Measurements from ENCODE around the gene ACACB. TPM values are rescaled to one million over a fixed set of nuclear protein-coding genes. Genes with fewer than 3 reads are reported as not detected.

Gene ACACB
- total RNA-seq, 1 donor from 2014 or later, result 15.4 TPM

GRCh38 chr12:109246221-109246620 is 129.8 kb downstream of the ACACB start:
- no peak overlapping the region for H3K27ac Mint-ChIP-seq
- H3K4me1 Mint-ChIP-seq, result peaks cover 10% of the 10 kb centered on the region
- H3K36me3 Mint-ChIP-seq, result peaks cover 20% of the 10 kb centered on the region
- H3K27me3 Mint-ChIP-seq (ENCODE audit: low read depth), result no peaks in the 10 kb centered on the region
- H3K9me3 Mint-ChIP-seq, result no peaks in the 10 kb centered on the region
- DNase-seq (ENCODE audit: low spot score in 2 of 2, unreplicated experiment in 2 of 2), result no peak
- no peak overlapping the region for H3K4me3 Mint-ChIP-seq
- no peak for TF ChIP-seq CTCF (IDR thresholded peaks at IDR 0.05; ENCODE audit: unreplicated experiment)

- no peak overlapping the region for H3K4me3 Mint-ChIP-seq
- TF ChIP-seq CTCF (IDR thresholded peaks at IDR 0.05; ENCODE audit: unreplicated experiment), result no peak
- no peak overlapping the region for H3K27ac Mint-ChIP-seq
- no peaks in the 10 kb centered on the region for H3K9me3 Mint-ChIP-seq
- H3K36me3 Mint-ChIP-seq, result peaks cover 17% of the 10 kb centered on the region
- DNase-seq (ENCODE audit: low spot score in 2 of 2, unreplicated experiment in 2 of 2), result no peak
- H3K4me1 Mint-ChIP-seq, result peaks cover 13% of the 10 kb centered on the region
- H3K27me3 Mint-ChIP-seq (ENCODE audit: low read depth), result no peaks in the 10 kb centered on the region
These were observed 131.7 kb downstream of the ACACB start for GRCh38 chr12:109247831-109248654.

GRCh38 chr12:109250523-109250922 is 134.1 kb downstream of the ACACB start:
- Mint-ChIP-seq H3K36me3 (peaks cover 29% of the 10 kb centered on the region), H3K27me3 (ENCODE audit: low read depth) (no peaks in the 10 kb centered on the region), H3K4me3 (no peak overlapping the region), H3K4me1 (peaks cover 13% of the 10 kb centered on the region), H3K27ac (peak overlapping the region; percentile 10), H3K9me3 (peaks cover 11% of the 10 kb centered on the region)
- TF ChIP-seq CTCF (IDR thresholded peaks at IDR 0.05; ENCODE audit: unreplicated experiment), result no peak
- no peak for DNase-seq (ENCODE audit: low spot score in 2 of 2, unreplicated experiment in 2 of 2)

- DNase-seq (ENCODE audit: low spot score in 2 of 2, unreplicated experiment in 2 of 2), result no peak
- Mint-ChIP-seq H3K27me3 (ENCODE audit: low read depth) (no peaks in the 10 kb centered on the region), H3K4me1 (peaks cover 13% of the 10 kb centered on the region), H3K4me3 (no peak overlapping the region), H3K36me3 (peaks cover 21% of the 10 kb centered on the region), H3K27ac (no peak overlapping the region), H3K9me3 (peaks cover 11% of the 10 kb centered on the region)
- no peak for TF ChIP-seq CTCF (IDR thresholded peaks at IDR 0.05; ENCODE audit: unreplicated experiment)
These were observed 136.4 kb downstream of the ACACB start for GRCh38 chr12:109252799-109253198.

- no peak overlapping the region for H3K4me3 Mint-ChIP-seq
- no peak for TF ChIP-seq CTCF (IDR thresholded peaks at IDR 0.05; ENCODE audit: unreplicated experiment)
- no peaks in the 10 kb centered on the region for H3K27me3 Mint-ChIP-seq (ENCODE audit: low read depth)
- no peak for DNase-seq (ENCODE audit: low spot score in 2 of 2, unreplicated experiment in 2 of 2)
- H3K9me3 Mint-ChIP-seq, result peaks cover 11% of the 10 kb centered on the region
- peaks cover 18% of the 10 kb centered on the region for H3K36me3 Mint-ChIP-seq
- peaks cover 13% of the 10 kb centered on the region for H3K4me1 Mint-ChIP-seq
- no peak overlapping the region for H3K27ac Mint-ChIP-seq
These were observed 137.6 kb downstream of the ACACB start for GRCh38 chr12:109253913-109254544.

Data from mesothelial cell of epicardium (in vitro differentiated cells).